H1 (cell line): Measurements from ENCODE around the gene POLN.

ENCODE experiments used
- POLR2A ChIP-seq, 2 experiments: IDR thresholded peaks; 1 replicate in 1 of 2; 2 replicates in 1 of 2; pipeline ENCODE4 v1.6.1; 2011; ENCODE audit warnings: low read depth in 2 of 2, low read length in 2 of 2, mild to moderate bottlenecking in 2 of 2; ENCODE audit errors: control extremely low read depth in 1 of 2
- TF ChIP-seq, protein P1 (sequence below), 3 experiments: IDR thresholded peaks; 1 replicate in 2 of 3; 2 replicates in 1 of 3; pipeline versions ENCODE4 v1.5.1 to v1.6.1; 2011; ENCODE audit warnings: low read length in 3 of 3, mild to moderate bottlenecking in 3 of 3, inconsistent platforms in 2 of 3, low read depth in 1 of 3, moderate library complexity in 1 of 3; ENCODE audit not compliant: insufficient read depth in 1 of 3; ENCODE audit errors: control extremely low read depth in 1 of 3

DNA sequence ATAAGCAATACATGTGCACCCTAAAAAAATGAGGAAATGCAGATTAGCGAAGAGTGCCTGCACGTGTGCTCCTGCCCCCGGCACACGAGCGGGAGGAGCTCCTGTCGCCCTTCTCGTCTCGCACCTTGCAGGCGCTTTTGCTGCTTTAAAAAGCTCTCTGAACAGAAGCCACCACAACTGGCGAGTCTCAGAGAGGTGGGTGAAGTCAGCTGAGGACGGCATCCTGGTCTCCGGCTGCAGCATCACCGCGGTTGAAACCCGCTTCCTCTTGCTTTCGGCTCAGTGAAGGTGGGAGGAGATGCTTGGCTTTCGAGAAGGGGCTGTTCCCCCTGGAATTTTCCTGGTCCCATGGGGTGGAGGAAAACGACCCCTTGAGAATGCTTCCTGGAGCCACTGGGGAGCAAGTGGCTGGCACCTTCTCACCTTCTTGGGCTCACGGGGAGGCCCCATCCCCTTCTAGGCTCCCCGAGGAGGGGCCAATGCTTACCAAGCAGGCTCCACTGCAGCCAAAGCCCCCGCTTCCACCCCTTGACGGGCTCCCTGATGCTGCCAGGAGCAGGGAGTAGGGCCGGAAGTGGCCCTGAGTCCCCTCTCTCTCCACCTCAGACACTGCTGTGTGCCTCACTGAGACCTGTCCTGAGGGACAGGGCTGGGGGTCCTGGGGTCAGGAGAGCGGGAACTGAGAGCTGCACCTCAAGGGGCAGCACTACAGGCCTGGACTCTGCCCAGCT lies 49.2 kb upstream of the POLN start:
- TF ChIP-seq, protein P1, sequence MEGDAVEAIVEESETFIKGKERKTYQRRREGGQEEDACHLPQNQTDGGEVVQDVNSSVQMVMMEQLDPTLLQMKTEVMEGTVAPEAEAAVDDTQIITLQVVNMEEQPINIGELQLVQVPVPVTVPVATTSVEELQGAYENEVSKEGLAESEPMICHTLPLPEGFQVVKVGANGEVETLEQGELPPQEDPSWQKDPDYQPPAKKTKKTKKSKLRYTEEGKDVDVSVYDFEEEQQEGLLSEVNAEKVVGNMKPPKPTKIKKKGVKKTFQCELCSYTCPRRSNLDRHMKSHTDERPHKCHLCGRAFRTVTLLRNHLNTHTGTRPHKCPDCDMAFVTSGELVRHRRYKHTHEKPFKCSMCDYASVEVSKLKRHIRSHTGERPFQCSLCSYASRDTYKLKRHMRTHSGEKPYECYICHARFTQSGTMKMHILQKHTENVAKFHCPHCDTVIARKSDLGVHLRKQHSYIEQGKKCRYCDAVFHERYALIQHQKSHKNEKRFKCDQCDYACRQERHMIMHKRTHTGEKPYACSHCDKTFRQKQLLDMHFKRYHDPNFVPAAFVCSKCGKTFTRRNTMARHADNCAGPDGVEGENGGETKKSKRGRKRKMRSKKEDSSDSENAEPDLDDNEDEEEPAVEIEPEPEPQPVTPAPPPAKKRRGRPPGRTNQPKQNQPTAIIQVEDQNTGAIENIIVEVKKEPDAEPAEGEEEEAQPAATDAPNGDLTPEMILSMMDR (IDR thresholded peaks at IDR 0.05; ENCODE audit: control extremely low read depth in 1 of 3, insufficient read depth in 1 of 3, low read depth in 1 of 3, low read length in 3 of 3): no peak
- TF ChIP-seq POLR2A (IDR thresholded peaks at IDR 0.05; ENCODE audit: control extremely low read depth in 1 of 2, low read depth in 2 of 2, low read length in 2 of 2): no peak
